HG02588 (cell line): ENCODE results near the gene DLGAP4.

Source experiments
- ATAC-seq: cut with Tn5 transposase; IDR thresholded peaks from one replicate; pipeline ENCODE4 v1.9.1; 2021; ENCODE audit warnings: mild to moderate bottlenecking, moderate library complexity; ENCODE audit not compliant: unreplicated experiment

Gene DLGAP4

GRCh38 chr20:36346256-36346655, 40.1 kb downstream of the DLGAP4 start:
- ATAC-seq = no peak

DNA sequence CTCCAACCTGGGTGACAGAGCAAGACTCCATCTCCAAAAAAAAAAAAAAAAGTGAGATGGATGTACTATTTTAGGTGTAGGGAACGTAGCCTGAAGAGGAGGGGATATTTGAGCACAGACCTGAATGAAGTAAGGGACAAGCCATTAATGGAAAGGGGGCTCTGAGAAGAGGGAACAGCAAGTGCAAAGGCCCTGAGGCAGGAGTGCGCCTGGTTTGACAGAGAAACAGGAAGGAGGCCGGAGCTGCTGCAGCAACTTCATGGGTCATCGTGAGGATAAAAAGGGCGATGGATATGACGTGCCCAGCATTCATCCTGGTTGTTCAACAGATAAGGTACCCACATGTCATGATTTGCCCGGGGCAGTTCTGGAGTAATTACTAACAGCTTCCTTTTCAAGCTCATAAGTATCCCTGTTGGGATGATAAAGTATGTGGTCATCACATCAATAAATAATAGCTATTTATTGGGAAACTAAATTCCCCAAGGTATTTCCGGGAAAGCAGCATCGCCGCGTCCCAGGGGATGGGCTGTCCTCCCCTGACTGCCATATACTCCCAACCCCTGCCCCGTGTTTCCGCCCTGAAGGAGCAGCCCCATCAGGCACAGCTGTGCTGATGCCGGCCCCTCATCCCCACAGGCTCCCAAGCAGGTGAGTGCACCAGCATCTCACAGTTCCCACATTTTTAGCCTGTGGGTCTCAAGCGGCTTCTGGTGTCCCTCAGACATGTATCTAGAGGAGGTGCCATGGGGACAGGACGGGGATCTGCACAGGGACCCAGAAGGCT, 43.4 kb downstream of the DLGAP4 start:
- ATAC-seq = no peak

DNA sequence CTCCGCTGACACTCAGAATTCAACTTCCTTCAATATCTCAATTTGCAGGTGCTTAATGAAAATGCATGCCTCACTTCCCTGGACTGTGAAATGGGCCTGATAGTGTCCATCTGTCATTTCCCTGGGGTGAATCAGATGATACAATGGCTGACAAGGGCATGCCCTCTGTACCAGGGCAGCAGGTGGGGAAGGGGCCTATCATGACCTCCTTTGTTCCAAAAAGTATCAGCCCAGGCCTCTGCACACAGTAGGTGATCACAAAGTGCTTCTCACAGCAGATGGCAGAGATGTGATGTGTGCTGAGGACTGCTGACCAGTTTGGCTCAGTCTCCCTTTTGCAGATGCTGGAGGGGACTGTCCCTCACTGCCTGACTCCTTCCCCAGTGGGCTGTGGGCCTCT, 44.3 kb downstream of the DLGAP4 start:
- no peak for ATAC-seq

- ATAC-seq = no peak
Measured at GRCh38 chr20:36351937-36352336, 45.8 kb downstream of the DLGAP4 start.

DNA sequence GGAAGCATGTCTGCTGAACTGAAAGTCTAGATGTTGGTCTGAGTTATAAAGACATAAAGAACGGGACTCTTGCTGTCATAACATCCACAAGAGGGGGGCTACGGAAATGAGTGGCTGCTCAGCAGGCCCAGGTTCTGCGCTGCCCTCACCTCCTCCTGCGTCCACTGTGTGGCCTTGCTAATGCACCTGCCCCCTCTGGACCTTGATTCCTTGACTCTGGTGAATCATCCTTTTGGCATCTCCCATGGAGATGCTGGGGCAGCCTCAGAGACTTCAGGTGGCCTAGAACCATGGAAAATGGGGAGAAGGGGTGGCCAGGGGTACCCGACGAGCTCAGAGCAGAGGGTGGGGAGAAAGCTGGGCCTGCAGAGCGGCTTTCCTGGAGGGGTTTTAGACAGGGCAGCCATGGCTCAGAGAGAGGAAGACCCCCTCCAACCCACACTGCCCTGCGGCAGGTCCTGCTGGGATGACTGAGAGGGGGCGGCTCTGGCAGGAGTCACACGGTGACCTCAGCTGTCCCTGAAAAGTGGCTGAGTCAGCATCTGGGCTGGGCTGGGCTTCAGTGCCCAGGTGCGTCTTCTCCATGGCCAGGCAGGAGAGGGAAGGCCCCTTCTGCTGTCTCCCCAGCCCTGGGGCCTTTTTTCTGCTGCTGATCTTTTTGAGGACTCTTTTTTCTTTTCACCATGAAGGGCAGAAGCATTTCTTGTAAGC, 46.9 kb downstream of the DLGAP4 start:
- no peak for ATAC-seq

DNA sequence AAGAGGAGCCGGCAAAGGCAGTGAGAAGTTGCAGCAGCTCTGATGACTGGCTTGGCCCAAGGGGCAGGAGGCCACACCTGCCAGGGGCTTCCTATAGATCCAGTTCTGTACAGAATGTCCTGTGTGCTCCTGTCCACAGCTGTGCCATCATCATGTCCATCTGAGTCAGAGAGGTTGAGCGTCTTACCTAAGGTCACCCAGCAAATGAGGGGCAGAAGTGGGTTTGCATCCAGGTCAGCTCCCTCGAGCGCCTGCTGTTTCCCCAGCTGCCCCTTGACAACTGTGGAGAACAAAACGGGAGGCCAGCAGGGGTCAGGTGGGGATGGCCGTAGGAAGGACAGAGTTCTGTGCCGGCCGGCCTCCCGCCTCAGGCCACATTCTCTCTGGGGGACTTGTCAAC, 47.6 kb downstream of the DLGAP4 start:
- no peak for ATAC-seq

- no peak for ATAC-seq
Measured at GRCh38 chr20:36355469-36356171, 49.5 kb downstream of the DLGAP4 start.

DNA sequence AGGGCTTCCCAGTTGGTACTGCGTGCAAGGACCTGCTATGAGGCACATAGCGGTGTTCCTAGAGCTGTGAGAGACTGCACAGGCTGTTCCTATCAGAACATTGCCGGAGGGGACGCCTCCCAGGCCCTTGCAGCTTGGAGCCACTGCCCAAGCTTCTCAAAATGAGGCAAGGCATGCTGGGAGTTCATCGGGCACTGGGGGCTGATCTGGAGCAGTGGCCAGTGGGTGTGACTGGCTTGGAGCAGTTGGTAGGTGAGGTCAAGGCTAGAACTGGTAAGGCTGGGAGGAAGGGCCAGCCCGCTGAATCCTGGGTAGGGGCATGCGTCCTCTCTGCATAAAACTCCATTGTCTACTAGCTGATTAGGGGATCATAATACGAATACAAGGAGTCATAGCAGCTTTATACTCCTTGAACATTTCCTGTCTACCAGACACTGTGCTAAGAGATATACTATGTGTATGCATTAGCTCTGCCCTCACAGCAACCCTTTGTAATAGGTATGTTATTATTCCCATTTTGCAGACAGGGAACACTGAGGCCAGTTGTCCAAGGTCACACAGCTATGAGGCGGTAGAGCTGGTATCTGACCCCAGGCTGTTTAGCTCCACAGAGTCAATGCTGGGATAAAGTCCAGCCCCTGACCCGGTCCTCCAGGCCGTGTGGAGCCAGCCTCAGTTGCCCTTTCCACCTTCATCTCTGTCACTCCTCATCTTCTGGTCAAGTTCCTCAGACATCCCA, 53.7 kb downstream of the DLGAP4 start:
- no peak for ATAC-seq

GRCh38 chr20:36360429-36360828, 54.3 kb downstream of the DLGAP4 start:
- no peak for ATAC-seq

- no peak for ATAC-seq
Measured at GRCh38 chr20:36361406-36361805, 55.3 kb downstream of the DLGAP4 start.

DNA sequence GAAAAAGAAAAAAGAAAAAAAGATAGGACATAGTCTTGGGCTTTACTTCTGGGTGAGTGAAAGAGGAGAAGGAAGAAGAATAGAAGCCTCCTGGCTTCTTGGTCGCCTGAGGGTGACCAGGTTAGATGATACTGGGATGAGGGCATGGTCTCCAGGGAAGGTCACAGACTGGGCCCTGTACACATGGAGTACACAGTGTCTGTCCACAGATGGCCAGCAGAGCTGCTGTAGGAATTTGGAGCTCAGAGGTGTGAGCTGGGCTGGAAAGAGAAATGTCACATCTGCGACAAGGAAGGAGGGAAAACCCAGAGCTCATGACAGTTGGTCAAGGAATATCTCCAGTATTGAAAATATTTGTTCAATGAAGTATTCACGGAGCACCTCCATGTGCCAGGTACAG, 56.1 kb downstream of the DLGAP4 start:
- no peak for ATAC-seq

DNA sequence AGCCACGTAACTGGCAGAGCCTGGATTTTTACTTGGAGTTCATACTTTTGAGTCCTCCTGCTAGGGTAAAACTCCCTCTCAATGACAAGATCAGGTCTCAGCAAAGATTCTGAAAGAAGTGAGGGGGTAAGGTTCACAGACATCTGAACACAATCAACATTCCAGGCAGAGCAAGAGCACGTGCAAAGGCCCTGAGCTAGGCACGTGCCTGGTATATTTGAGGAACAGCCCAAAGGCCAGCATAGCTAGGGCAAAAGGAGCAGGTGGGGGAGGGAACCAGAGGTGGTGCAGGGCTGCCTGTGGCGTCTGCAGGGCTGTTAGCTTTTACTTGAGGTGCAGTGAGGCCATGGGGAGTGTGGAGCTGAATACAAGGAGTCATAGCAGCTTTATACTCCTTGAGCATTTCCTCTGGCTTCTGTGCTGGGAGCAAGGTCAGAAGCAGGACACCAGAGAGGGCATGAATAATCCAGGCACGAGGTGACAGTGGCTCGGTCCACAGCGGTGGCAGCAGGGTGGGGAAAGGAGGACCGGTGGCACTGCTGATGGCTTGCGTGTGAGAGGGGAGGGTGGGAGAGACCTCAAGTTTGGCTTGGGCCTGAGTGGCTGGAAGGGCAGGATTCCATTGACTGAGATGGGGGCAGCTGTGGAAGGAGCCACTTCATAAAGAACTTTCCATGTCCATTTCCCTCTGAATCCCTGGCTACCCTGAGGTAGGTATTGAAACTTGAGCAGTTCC, 57.0 kb downstream of the DLGAP4 start:
- no peak for ATAC-seq

- no peak for ATAC-seq
Measured at GRCh38 chr20:36364506-36364905, 58.4 kb downstream of the DLGAP4 start.

- ATAC-seq = no peak
Measured at GRCh38 chr20:36366623-36367369, 60.7 kb downstream of the DLGAP4 start.

DNA sequence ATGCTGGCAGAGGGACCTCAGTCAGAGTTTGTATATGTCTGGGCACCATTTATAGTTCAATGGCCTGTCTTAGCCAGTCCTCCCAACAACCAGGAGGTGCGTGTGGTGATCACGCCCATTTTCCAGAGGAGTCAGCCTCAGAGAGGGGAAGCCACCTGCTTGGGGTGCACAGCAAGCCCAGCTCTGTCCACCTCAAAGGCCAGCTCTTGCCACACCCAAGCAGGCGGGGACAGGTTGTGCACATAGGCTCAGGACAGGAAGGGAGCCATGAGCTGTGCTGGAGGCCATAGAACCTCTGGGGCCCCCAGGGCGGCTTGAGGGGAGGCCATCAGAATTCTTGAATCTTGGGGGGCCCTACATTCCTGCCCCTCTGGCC, 61.2 kb downstream of the DLGAP4 start:
- ATAC-seq = no peak

DNA sequence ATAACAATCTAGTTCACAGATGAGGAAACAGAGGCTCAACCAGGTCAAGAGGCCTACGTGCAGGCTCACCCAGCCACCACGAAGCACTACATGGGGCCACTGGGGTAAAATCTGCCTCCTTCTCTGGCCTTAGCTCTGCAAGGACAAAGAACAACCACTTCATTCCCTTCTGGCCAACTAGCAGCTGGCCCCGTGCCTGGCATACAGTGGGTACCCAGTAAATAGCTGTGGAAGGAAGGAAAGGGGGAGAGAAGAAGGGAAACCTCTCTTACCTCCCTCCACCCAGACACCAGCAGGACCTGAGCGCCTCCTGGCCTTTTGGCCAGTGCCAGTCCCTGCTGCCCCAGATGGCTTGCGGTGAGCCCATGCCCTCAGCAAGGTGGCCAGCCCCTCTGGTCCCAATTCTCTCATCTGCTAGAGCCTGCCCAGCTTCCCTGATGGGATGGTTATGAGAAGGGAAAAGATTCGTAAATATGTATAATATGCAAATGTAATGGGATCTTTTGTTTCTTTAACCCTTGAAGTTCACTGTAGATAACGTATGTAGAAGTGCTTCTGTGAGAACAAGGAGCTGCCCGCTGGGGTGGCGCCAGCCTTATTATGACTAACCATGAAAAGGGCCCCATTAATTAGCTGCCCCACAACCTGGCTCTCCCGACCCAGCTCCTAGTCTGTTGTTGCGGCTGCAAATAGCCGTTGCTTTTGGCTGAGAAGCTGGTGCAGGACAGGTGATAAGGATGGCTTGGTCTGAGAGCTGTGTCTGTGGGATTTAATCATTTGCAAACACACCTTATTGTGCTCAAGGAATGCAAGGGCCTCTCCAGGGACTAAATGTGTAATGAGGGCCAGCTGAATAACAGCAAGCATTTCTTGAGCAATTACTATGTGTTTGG, 62.0 kb downstream of the DLGAP4 start:
- ATAC-seq = no peak

GRCh38 chr20:36368869-36369268, 62.7 kb downstream of the DLGAP4 start:
- no peak for ATAC-seq

DNA sequence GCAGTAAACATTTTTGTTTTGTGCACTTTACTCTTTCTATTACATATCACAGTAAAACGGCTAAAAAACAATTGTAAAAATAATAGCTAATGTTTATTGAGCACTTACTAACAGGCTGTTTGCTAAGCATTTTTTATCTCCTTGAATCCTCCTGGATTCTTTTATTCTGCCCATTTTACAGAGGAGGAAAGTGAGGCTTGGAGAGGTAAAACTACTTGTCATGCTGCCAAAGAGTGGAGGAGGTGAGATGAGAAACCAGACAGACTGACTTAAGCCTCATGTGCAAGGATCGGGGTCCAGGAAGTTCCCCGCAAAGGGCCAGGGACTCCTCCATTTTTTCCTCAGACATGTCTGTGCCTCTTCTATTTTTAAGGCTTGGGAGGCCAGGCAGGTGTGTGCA, 63.6 kb downstream of the DLGAP4 start:
- no peak for ATAC-seq
